ENCODE measurements around the gene MICAL3. TPM values are rescaled to one million over a fixed set of nuclear protein-coding genes. Genes with fewer than 3 reads are reported as not detected.

The MICAL3 gene
- total and polyA plus RNA-seq, 9 of the 15 experiments (the other 6 are each of a cell fraction or from before 2014, with no cell fraction given): 0.53 to 32.1 (median 12.3) TPM

DNA sequence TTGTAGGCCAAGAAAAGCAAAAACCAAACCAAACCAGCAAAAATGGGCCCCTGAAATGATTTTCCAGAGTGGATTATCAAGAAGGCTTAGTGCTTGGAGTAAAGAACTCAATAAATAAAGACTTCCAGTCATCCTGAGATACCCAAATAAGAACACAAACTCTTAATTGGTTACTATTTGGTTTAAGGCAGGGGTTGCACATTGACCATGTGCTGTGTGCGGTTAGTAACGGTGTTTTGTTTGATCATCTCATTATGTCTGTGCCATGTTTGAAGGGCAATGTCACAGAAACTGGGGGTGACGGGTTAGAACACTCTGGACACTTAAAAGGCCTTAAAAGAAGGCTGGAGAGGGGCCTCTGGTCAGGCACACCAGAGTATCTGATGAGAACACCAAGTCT, 9.7 kb upstream of the MICAL3 start:
- Histone ChIP-seq H4K20me1 (replicated peaks; ENCODE audit: control insufficient read depth, insufficient read depth, low read length) (peaks cover 4% of the 10 kb centered on the region; the same call in 1 of the 2 replicates), H3K4me1 (replicated peaks in 1 of 2; ENCODE audit: control insufficient read depth in 2 of 2, insufficient read depth in 2 of 2, low read length in 2 of 2) (no peaks in the 10 kb centered on the region; a peak in 1 of 5 replicates), H3K9me1 (ENCODE audit: control insufficient read depth, insufficient read depth, low read length) (no peaks in the 10 kb centered on the region), H3K4me3 (no peak overlapping the region), H3K79me2 (ENCODE audit: control insufficient read depth, insufficient read depth, low read length) (no peaks in the 10 kb centered on the region), H2AFZ (ENCODE audit: low read depth, low read length) (no peak overlapping the region), H3K36me3 (ENCODE audit: control insufficient read depth, insufficient read depth, low read length) (no peaks in the 10 kb centered on the region), H3K9ac (ENCODE audit: insufficient read depth in 1 of 2, low read depth in 2 of 2, low read length in 2 of 2) (no peak overlapping the region), H3K4me2 (ENCODE audit: insufficient read depth, low read length) (no peak overlapping the region), H3K9me3 (replicated peaks; ENCODE audit: control insufficient read depth, insufficient read depth, low read depth, low read length) (no peaks in the 10 kb centered on the region), H3K27me3 (ENCODE audit: control insufficient read depth in 2 of 2, insufficient read depth in 2 of 2, low read length in 2 of 2) (peaks cover 43 to 53% of the 10 kb centered on the region in 2 experiments; a peak in 4 of 5 replicates), H3K27ac (ENCODE audit: extremely low read depth, low read depth, low read length) (no peak overlapping the region)
- in situ Hi-C loops (cut with MboI): no loop called here
- ChIA-PET CTCF (ENCODE audit: low intra/inter-chr PET ratio) (no interaction called here), POLR2A (interaction anchor here (1.2 kb wide), 1 partner anchor 10 kb away, joined by 3 read pairs; no protein-coding TSS in a partner anchor)
- WGBS (ENCODE audit: insufficient coverage, low coverage, missing lambda C conversion rate): 5% methylated on average over 3 of the region's 3 CpGs
- ATAC-seq (no peak), DNase-seq (ENCODE audit: extremely low read depth in 1 of 4, low spot score in 3 of 4) (no peak), FAIRE-seq (no peak)
- TF ChIP-seq GTF2F1 (IDR thresholded peaks at IDR 0.05; ENCODE audit: low read depth, low read length) (no peak), HNRNPH1 (optimal IDR thresholded peaks at IDR 0.05; ENCODE audit: low read depth, low read length) (no peak), ZNF12 (CRISPR knock-in tag; IDR thresholded peaks at IDR 0.05) (no peak), ZNF133 (CRISPR knock-in tag; IDR thresholded peaks at IDR 0.05) (no peak), CREBBP (IDR thresholded peaks at IDR 0.05; ENCODE audit: low read depth, low read length) (no peak), CBX1 (IDR thresholded peaks at IDR 0.05; ENCODE audit: low read depth) (no peak)
- intact Hi-C loops (cut with micrococcal nuclease): no loop called here
- BruUV-seq (replicated peaks): no TSS peak

Data from K562 (cell line).